K562 (cell line): ENCODE results near the gene GIMAP8. TPM values are rescaled to one million over a fixed set of nuclear protein-coding genes. Genes with fewer than 3 reads are reported as not detected.

Experiments
- CHD4 ChIP-seq: fragments of 200-600 bp; sonication (generic); IDR thresholded peaks from 3 replicates; pipeline ENCODE4 v1.6.1; 2012; ENCODE audit warnings: low read depth, mild to moderate bottlenecking, mixed read lengths, low read length, inconsistent platforms; ENCODE audit not compliant: insufficient read depth, insufficient replicate concordance, poor library complexity, severe bottlenecking
- CSDE1 ChIP-seq, 2 experiments: fragments of 450-650 bp; IDR thresholded peaks; 2 replicates each; pipeline ENCODE4 v1.6.1; 2016; ENCODE audit warnings: mild to moderate bottlenecking in 1 of 2
- E2F6 ChIP-seq, 2 experiments: IDR thresholded peaks; 2 replicates each; pipeline ENCODE4 v1.6.1; 2011; ENCODE audit warnings: borderline replicate concordance in 1 of 2, control low read depth in 1 of 2, low read depth in 1 of 2, low read length in 1 of 2, mild to moderate bottlenecking in 1 of 2, mixed read lengths in 1 of 2, moderate library complexity in 1 of 2; ENCODE audit not compliant: insufficient read depth in 1 of 2, insufficient read length in 1 of 2, poor library complexity in 1 of 2, severe bottlenecking in 1 of 2; ENCODE audit errors: extremely low read depth in 1 of 2
- GTF2B ChIP-seq: IDR thresholded peaks from 2 replicates; pipeline ENCODE4 v1.6.1; 2011; ENCODE audit not compliant: insufficient read length; ENCODE audit errors: extremely low read depth
- HNRNPK ChIP-seq: fragments of 200-400 bp; formaldehyde crosslinking; IDR thresholded peaks from one replicate; pipeline ENCODE4 v1.6.1; 2018; ENCODE audit warnings: mild to moderate bottlenecking, low read depth, low read length; ENCODE audit not compliant: poor library complexity, severe bottlenecking
- JUND ChIP-seq, 2 experiments: IDR thresholded peaks; 2 replicates in 1 of 2; 3 replicates in 1 of 2; pipeline ENCODE4 v1.6.1; 2011; ENCODE audit warnings: borderline replicate concordance in 2 of 2, low read depth in 2 of 2, low read length in 2 of 2, improper control_type of control experiment in 1 of 2, missing biosample characterization in 1 of 2, missing genetic modification characterization in 1 of 2, missing genetic modification reagents in 1 of 2
- MAFF ChIP-seq: IDR thresholded peaks from 2 replicates; pipeline ENCODE4 v1.6.1; 2012; ENCODE audit warnings: low read length, improper control_type of control experiment
- MAZ ChIP-seq, 2 experiments: fragments of 450-650 bp in 1 of 2; sonication (generic) in 1 of 2; formaldehyde crosslinking; IDR thresholded peaks in 1 of 2; conservative IDR thresholded peaks in 1 of 2; 2 replicates each; pipeline versions ENCODE4 v1.4.0 to v1.5.0; 2020; ENCODE audit warnings: mild to moderate bottlenecking in 1 of 2, missing genetic modification reagents in 1 of 2
- MXI1 ChIP-seq: IDR thresholded peaks from 2 replicates; pipeline ENCODE4 v1.6.1; 2011; ENCODE audit warnings: low read depth, mild to moderate bottlenecking, improper control_type of control experiment, low read length
- PHF21A ChIP-seq: fragments of 450-650 bp; IDR thresholded peaks from 2 replicates; pipeline ENCODE4 v1.6.1; 2017; ENCODE audit warnings: low read depth, borderline replicate concordance
- PHF8 ChIP-seq: fragments of 200-600 bp; sonication (generic); IDR thresholded peaks from 2 replicates; pipeline ENCODE4 v1.6.1; 2012; ENCODE audit warnings: mixed run types, mild to moderate bottlenecking, inconsistent platforms, low read length, moderate library complexity, borderline replicate concordance
- RBM22 ChIP-seq: fragments of 200-400 bp; formaldehyde crosslinking; IDR thresholded peaks from 2 replicates; pipeline ENCODE4 v1.6.1; 2018; ENCODE audit warnings: low read length, low read depth; ENCODE audit not compliant: poor library complexity, severe bottlenecking
- RFX7 ChIP-seq: fragments of 250-450 bp; sonication (Bioruptor Pico); IDR thresholded peaks from 2 replicates; pipeline ENCODE4 v1.5.1; 2021; ENCODE audit warnings: mild to moderate bottlenecking
- SP1 ChIP-seq: sonication (generic); formaldehyde crosslinking; IDR thresholded peaks from 2 replicates; pipeline ENCODE4 v1.8.1; 2022; ENCODE audit warnings: mild to moderate bottlenecking, missing genetic modification reagents
- TBP ChIP-seq: optimal IDR thresholded peaks from 2 replicates; pipeline ENCODE3; 2011; ENCODE audit warnings: low read depth, low read length, improper control_type of control experiment
- TGIF2 ChIP-seq: sonication (generic); formaldehyde crosslinking; IDR thresholded peaks from 2 replicates; pipeline ENCODE4 v1.8.1; 2022; ENCODE audit warnings: mild to moderate bottlenecking, missing genetic modification reagents, moderate library complexity
- ZNF121 ChIP-seq: sonication (generic); formaldehyde crosslinking; conservative IDR thresholded peaks from 2 replicates; pipeline ENCODE4 v1.8.0; 2022; ENCODE audit warnings: missing genetic modification reagents
- ZNF274 ChIP-seq: IDR thresholded peaks from 2 replicates; pipeline ENCODE4 v1.6.1; 2011; ENCODE audit warnings: low read depth, mild to moderate bottlenecking, low read length, moderate library complexity, borderline replicate concordance
- ZNF398 ChIP-seq: fragments of 250-450 bp; sonication (Bioruptor Pico); IDR thresholded peaks from 2 replicates; pipeline ENCODE4 v1.8.0; 2021; ENCODE audit warnings: moderate library complexity, mild to moderate bottlenecking, inconsistent platforms
- ZNF76 ChIP-seq: fragments of 250-450 bp; sonication (Bioruptor Pico); IDR thresholded peaks from 2 replicates; pipeline ENCODE4 v1.4.0; 2020; ENCODE audit warnings: mild to moderate bottlenecking, moderate library complexity, borderline replicate concordance
- ZNF830 ChIP-seq: fragments of 250-450 bp; sonication (Bioruptor Pico); IDR thresholded peaks from 2 replicates; pipeline ENCODE4 v1.5.0; 2021; ENCODE audit warnings: mild to moderate bottlenecking
- polyA plus RNA-seq, 8 experiments: library from polyadenylated mRNA; depleted of rRNA in 4 of 8; stranded (reverse) in 5 of 8; unstranded in 3 of 8; fragments of >200 nt; fragmentation: Nextera tagmentation in 2 of 8; fragmentation: Illumina TruSeq in 1 of 8; extraction: Ambion mirVana in 2 of 8; extraction: Trizol in 1 of 8; gene quantifications; 2 replicates each; pipeline versions ENCODE4 v1.2.1 to v1.2.3, GENCODE V29; 2011 to 2014; ENCODE audit warnings: inconsistent platforms in 1 of 8, missing spikeins in 1 of 8
- total RNA-seq, 7 experiments: library from RNA; depleted of rRNA in 6 of 7; stranded (reverse); fragments of >200 nt in 6 of 7; fragmentation: Illumina TruSeq in 2 of 7; extraction: Trizol in 2 of 7; gene quantifications; 2 replicates each; pipeline versions ENCODE4 v1.2.1 to v1.2.3, GENCODE V29; 2011 to 2021; ENCODE audit warnings: low replicate concordance in 1 of 7
- TF ChIP-seq, protein P1 (sequence below), 2 experiments: fragments of 250-450 bp in 1 of 2; fragments of 450-650 bp in 1 of 2; sonication (Bioruptor Pico) in 1 of 2; IDR thresholded peaks; 2 replicates each; pipeline versions ENCODE4 v1.6.1 to v1.8.0; 2016 to 2021; ENCODE audit warnings: mild to moderate bottlenecking in 2 of 2, moderate library complexity in 2 of 2, missing compliant biosample characterization in 1 of 2, missing genetic modification characterization in 1 of 2

GIMAP8 gene
- total and polyA plus RNA-seq, 9 of the 15 experiments (the other 6 are each of a cell fraction or from before 2014, with no cell fraction given) = not detected

DNA sequence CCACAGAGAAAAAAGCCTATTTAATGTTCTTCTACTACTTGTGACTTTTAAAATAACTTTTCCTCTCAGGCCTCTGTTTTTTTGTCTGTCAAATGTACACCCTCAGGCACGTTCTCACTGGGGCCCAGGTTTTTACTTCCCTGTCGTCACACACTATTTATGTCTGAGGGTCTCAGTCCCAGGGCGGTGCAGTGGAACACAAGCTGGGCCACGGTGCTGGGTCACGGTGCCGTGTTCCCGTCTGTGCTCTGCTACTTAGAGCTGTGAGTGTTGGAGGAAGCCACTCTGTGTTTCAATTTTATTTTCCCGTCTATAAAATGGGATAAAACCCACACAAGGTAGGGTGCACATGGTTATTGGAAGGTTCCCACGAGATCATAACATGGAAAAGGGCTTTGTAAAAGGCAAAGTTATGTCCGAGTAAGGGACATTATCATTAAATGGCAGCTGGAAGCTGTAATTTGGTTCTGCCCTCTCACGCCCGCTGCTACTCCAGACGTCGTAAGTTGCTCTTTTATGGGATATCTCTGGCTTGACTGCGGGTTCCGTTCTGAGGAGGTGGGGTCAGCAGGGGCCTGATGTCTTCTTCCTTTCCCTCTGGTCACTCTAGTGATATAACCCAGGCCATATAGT, 46.1 kb upstream of the GIMAP8 start (continued):
- no peak for TF ChIP-seq ZNF398 (CRISPR knock-in tag)
- TF ChIP-seq, protein P1, sequence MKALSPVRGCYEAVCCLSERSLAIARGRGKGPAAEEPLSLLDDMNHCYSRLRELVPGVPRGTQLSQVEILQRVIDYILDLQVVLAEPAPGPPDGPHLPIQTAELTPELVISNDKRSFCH (CRISPR knock-in tag; IDR thresholded peaks at IDR 0.05) = no peak
- TF ChIP-seq, protein P1 (tag; IDR thresholded peaks at IDR 0.05) = peak; percentile 25; the same call in 1 of the 2 replicates
- peak; percentile 76; the same call in 1 of the 2 replicates for TF ChIP-seq RFX7 (CRISPR knock-in tag)
- no peak for TF ChIP-seq ZNF274
- no peak for TF ChIP-seq GTF2B
- TF ChIP-seq HNRNPK = no peak
- TF ChIP-seq PHF21A = no peak
- TF ChIP-seq ZNF830 = 0 out of 2 replicates have a peak, but pooled peaks have one; percentile 69
- peak; percentile 41 to 61 for TF ChIP-seq E2F6 (IDR thresholded peaks at IDR 0.05; ENCODE audit: borderline replicate concordance in 1 of 2, extremely low read depth in 1 of 2, insufficient read depth in 1 of 2, insufficient read length in 1 of 2, low read depth in 1 of 2, low read length in 1 of 2, poor library complexity in 1 of 2, severe bottlenecking in 1 of 2)
- 0 out of 2 replicates have a peak, but pooled peaks have one; percentile 31 for TF ChIP-seq MXI1
- no peak for TF ChIP-seq PHF8
- TF ChIP-seq ZNF121 (CRISPR knock-in tag) = no peak
- no peak for TF ChIP-seq RBM22
- no peak for TF ChIP-seq TBP
- TF ChIP-seq MAZ (CRISPR knock-in tag; conservative IDR thresholded peaks at IDR 0.05 in 1 of 2, IDR thresholded peaks at IDR 0.05 in 1 of 2) = no peak
- TF ChIP-seq SP1 = no peak
- no peak for TF ChIP-seq CHD4
- no peak for TF ChIP-seq TGIF2 (CRISPR knock-in tag)
- TF ChIP-seq CSDE1 (IDR thresholded peaks at IDR 0.05) = no peak
- no peak for TF ChIP-seq MAFF
- TF ChIP-seq JUND (IDR thresholded peaks at IDR 0.05; ENCODE audit: borderline replicate concordance, low read depth, low read length) = no peak
- TF ChIP-seq JUND (tag; IDR thresholded peaks at IDR 0.05; ENCODE audit: borderline replicate concordance, low read depth, low read length) = peak; percentile 44; the same call in 1 of the 3 replicates
- no peak for TF ChIP-seq ZNF76 (CRISPR knock-in tag)
